ENCODE measurements around the gene ZCCHC2. TPM values are rescaled to one million over a fixed set of nuclear protein-coding genes. Genes with fewer than 3 reads are reported as not detected.
A peak's percentile ranks its signal among the peaks of the same experiment; 100 is the strongest.

Gene ZCCHC2
- total and polyA plus RNA-seq, 2 of the 13 experiments (the other 11 are each of a cell fraction or from before 2014, with no cell fraction given): 62.5 to 76.1 TPM

DNA sequence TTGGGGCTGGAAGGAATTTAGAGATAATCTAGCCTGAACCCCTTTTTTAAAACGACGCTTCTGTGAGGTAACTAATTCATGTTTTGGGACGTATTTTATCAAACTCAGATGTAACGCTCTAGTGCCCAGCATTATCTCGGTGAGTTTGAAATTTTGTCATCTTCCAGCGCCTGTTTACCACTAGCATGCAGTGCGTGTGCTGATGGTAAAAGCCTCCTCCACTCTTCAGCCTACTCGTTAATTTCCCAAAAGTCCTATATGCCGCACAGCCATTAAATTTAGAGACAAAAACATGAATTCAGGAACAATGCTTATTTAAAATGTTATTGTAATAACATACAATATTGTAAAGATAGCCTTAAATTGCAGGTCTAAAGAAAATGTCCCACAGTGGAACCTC is 2.8 kb downstream of the ZCCHC2 start:
- H3K79me2 ChIP-seq (ENCODE audit: insufficient read depth, low read length): peaks cover 88% of the 10 kb centered on the region
- in situ Hi-C loops (cut with HindIII; ENCODE audit: extremely low pct_ligation_motif_present, low pct_unique_long_range_greater_than_20kb): loop anchor here (10.0 kb wide), 1 partner anchor 71 kb away; no protein-coding TSS in a partner anchor
- TSS peak; percentile 53 for BruUV-seq (replicated peaks)
- POLR2A ChIA-PET: interaction anchor here (0.9 to 2.6 kb wide), 3 partner anchors 73 to 105 kb away, joined by 3 to 17 read pairs (median 3); no protein-coding TSS in a partner anchor
- peak overlapping the region; percentile 94 for H3K9ac ChIP-seq (ENCODE audit: insufficient read depth, low read depth, low read length)
- 0 out of 5 replicates have a peak, but pooled peaks cover 0 to 4% of the 10 kb centered on the region in 2 experiments for H3K36me3 ChIP-seq (replicated peaks in 1 of 2; ENCODE audit: control insufficient read depth in 1 of 2, insufficient read depth in 2 of 2, low read length in 2 of 2)
- ATAC-seq (no peak), FAIRE-seq (no peak), DNase-seq (ENCODE audit: low spot score) (no peak)
- TF ChIP-seq YY1 (IDR thresholded peaks at IDR 0.05; ENCODE audit: insufficient read depth, insufficient replicate concordance, low read depth, low read length) (peak; percentile 3), KMT2B (CRISPR knock-in tag; IDR thresholded peaks at IDR 0.05) (0 out of 2 replicates have a peak, but pooled peaks have one; percentile 3)
- TF ChIP-seq, protein P1, sequence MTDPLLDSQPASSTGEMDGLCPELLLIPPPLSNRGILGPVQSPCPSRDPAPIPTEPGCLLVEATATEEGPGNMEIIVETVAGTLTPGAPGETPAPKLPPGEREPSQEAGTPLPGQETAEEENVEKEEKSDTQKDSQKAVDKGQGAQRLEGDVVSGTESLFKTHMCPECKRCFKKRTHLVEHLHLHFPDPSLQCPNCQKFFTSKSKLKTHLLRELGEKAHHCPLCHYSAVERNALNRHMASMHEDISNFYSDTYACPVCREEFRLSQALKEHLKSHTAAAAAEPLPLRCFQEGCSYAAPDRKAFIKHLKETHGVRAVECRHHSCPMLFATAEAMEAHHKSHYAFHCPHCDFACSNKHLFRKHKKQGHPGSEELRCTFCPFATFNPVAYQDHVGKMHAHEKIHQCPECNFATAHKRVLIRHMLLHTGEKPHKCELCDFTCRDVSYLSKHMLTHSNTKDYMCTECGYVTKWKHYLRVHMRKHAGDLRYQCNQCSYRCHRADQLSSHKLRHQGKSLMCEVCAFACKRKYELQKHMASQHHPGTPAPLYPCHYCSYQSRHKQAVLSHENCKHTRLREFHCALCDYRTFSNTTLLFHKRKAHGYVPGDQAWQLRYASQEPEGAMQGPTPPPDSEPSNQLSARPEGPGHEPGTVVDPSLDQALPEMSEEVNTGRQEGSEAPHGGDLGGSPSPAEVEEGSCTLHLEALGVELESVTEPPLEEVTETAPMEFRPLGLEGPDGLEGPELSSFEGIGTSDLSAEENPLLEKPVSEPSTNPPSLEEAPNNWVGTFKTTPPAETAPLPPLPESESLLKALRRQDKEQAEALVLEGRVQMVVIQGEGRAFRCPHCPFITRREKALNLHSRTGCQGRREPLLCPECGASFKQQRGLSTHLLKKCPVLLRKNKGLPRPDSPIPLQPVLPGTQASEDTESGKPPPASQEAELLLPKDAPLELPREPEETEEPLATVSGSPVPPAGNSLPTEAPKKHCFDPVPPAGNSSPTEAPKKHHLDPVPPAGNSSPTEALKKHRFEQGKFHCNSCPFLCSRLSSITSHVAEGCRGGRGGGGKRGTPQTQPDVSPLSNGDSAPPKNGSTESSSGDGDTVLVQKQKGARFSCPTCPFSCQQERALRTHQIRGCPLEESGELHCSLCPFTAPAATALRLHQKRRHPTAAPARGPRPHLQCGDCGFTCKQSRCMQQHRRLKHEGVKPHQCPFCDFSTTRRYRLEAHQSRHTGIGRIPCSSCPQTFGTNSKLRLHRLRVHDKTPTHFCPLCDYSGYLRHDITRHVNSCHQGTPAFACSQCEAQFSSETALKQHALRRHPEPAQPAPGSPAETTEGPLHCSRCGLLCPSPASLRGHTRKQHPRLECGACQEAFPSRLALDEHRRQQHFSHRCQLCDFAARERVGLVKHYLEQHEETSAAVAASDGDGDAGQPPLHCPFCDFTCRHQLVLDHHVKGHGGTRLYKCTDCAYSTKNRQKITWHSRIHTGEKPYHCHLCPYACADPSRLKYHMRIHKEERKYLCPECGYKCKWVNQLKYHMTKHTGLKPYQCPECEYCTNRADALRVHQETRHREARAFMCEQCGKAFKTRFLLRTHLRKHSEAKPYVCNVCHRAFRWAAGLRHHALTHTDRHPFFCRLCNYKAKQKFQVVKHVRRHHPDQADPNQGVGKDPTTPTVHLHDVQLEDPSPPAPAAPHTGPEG (CRISPR knock-in tag; IDR thresholded peaks at IDR 0.05): no peak
- intact Hi-C loops (cut with micrococcal nuclease; ENCODE audit: unreplicated experiment): loop anchor here (10.0 kb wide), 1 partner anchor 341 kb away; the partner anchor contains the start of genes PIGN and RELCH
- H3K9me3 ChIP-seq (ENCODE audit: low read length): no peaks in the 10 kb centered on the region
- H3K4me1 ChIP-seq (ENCODE audit: insufficient read depth, low read length): peaks cover 45% of the 10 kb centered on the region
- no peak overlapping the region for H2AFZ ChIP-seq (ENCODE audit: low read length)
- H3K4me2 ChIP-seq (ENCODE audit: low read depth, low read length): peak overlapping the region; percentile 90
- H3K27me3 ChIP-seq (ENCODE audit: control insufficient read depth in 1 of 2, insufficient read depth in 2 of 2, low read length in 2 of 2): no peaks in the 10 kb centered on the region; a peak in 1 of 5 replicates
- CTCF ChIA-PET (ENCODE audit: low intra/inter-chr PET ratio, low total read pairs): interaction anchor here (2.3 kb wide), 1 partner anchor 59 kb away, joined by 6 read pairs; no protein-coding TSS in a partner anchor
- peaks cover 3% of the 10 kb centered on the region; the same call in 1 of the 2 replicates for H4K20me1 ChIP-seq (ENCODE audit: insufficient read depth, low read length)
- peak overlapping the region; percentile 96 for H3K27ac ChIP-seq (ENCODE audit: extremely low read length, insufficient read depth, low read length)
- 0% methylated on average over 9 of the region's 9 CpGs for WGBS (ENCODE audit: low lambda C conversion rate)
- H3K4me3 ChIP-seq (replicated peaks in 1 of 3; ENCODE audit: insufficient read depth in 1 of 3, low read depth in 2 of 3, low read length in 3 of 3): peak overlapping the region; percentile 89 to 98 (median 92)
